H9 (cell line): Measurements from ENCODE around the gene C1QL4. TPM values are rescaled to one million over a fixed set of nuclear protein-coding genes. Genes with fewer than 3 reads are reported as not detected.

Experiments
- DNase-seq: peaks from one replicate; pipeline ENCODE4 v3.0.0-alpha.2; 2017
- H2AFZ ChIP-seq: one replicate; pipeline ENCODE4 v1.6.1; 2013; ENCODE audit warnings: mild to moderate bottlenecking, low read length, control low read depth, moderate library complexity
- H2AK5ac ChIP-seq: 2 replicates; pipeline ENCODE4 v1.6.1; 2013; ENCODE audit warnings: low read length, control low read depth, mixed read lengths; ENCODE audit not compliant: insufficient read length
- H2BK120ac ChIP-seq: one replicate; pipeline ENCODE4 v1.6.1; 2013; ENCODE audit warnings: low read depth, mild to moderate bottlenecking, low read length, control low read depth, inconsistent platforms; ENCODE audit not compliant: poor library complexity, severe bottlenecking
- H2BK12ac ChIP-seq: 2 replicates; pipeline ENCODE4 v1.6.1; 2013; ENCODE audit warnings: low read length, control low read depth, mixed read lengths, low read depth; ENCODE audit not compliant: insufficient read length
- H2BK15ac ChIP-seq: 2 replicates; pipeline ENCODE4 v1.6.1; 2013; ENCODE audit warnings: low read depth, low read length, control low read depth
- H2BK20ac ChIP-seq: one replicate; pipeline ENCODE4 v1.6.1; 2013; ENCODE audit warnings: low read depth, mild to moderate bottlenecking, low read length, control low read depth, inconsistent platforms; ENCODE audit not compliant: poor library complexity, severe bottlenecking
- H2BK5ac ChIP-seq: 2 replicates; pipeline ENCODE4 v1.6.1; 2013; ENCODE audit warnings: low read length, control low read depth, mixed read lengths; ENCODE audit not compliant: insufficient read length
- H3K14ac ChIP-seq: 2 replicates; pipeline ENCODE4 v1.6.1; 2013; ENCODE audit warnings: low read length, control low read depth; ENCODE audit not compliant: insufficient read depth
- H3K18ac ChIP-seq: 2 replicates; pipeline ENCODE4 v1.6.1; 2013; ENCODE audit warnings: low read depth, mild to moderate bottlenecking, mixed read lengths, low read length, control low read depth; ENCODE audit not compliant: insufficient read length
- H3K23ac ChIP-seq: 2 replicates; pipeline ENCODE4 v1.6.1; 2013; ENCODE audit warnings: low read length, control low read depth, mixed read lengths, low read depth; ENCODE audit not compliant: insufficient read length
- H3K23me2 ChIP-seq: 2 replicates; pipeline ENCODE4 v1.6.1; 2013; ENCODE audit warnings: low read depth, mild to moderate bottlenecking, mixed read lengths, low read length, control low read depth; ENCODE audit not compliant: insufficient read length, poor library complexity, severe bottlenecking
- H3K27ac ChIP-seq: 2 replicates; pipeline ENCODE4 v1.5.1; 2013; ENCODE audit warnings: low read length, control low read depth, mixed read lengths, low read depth; ENCODE audit not compliant: insufficient read length
- H3K27me3 ChIP-seq: 2 replicates; pipeline ENCODE4 v1.6.1; 2013; ENCODE audit warnings: low read length, control low read depth, inconsistent platforms; ENCODE audit not compliant: insufficient read depth
- H3K4ac ChIP-seq: 2 replicates; pipeline ENCODE4 v1.6.1; 2013; ENCODE audit warnings: low read depth, mild to moderate bottlenecking, control low read depth, inconsistent platforms, low read length, moderate library complexity
- H3K4me1 ChIP-seq: 2 replicates; pipeline ENCODE4 v1.6.1; 2013; ENCODE audit warnings: low read length, control low read depth, inconsistent platforms; ENCODE audit not compliant: insufficient read depth
- H3K4me2 ChIP-seq: 2 replicates; pipeline ENCODE4 v1.6.1; 2013; ENCODE audit warnings: low read length, control low read depth, mixed read lengths; ENCODE audit not compliant: insufficient read length, insufficient read depth
- H3K56ac ChIP-seq: 2 replicates; pipeline ENCODE4 v1.6.1; 2013; ENCODE audit warnings: low read depth, mild to moderate bottlenecking, mixed read lengths, low read length, control low read depth; ENCODE audit not compliant: insufficient read length
- H3K79me1 ChIP-seq: 2 replicates; pipeline ENCODE4 v1.6.1; 2013; ENCODE audit warnings: low read depth, mild to moderate bottlenecking, moderate library complexity, low read length, control low read depth, inconsistent platforms; ENCODE audit not compliant: insufficient read depth, poor library complexity, severe bottlenecking
- H3K79me2 ChIP-seq: 2 replicates; pipeline ENCODE4 v1.6.1; 2013; ENCODE audit warnings: low read length, control low read depth, inconsistent platforms; ENCODE audit not compliant: insufficient read depth
- H3K9ac ChIP-seq: 2 replicates; pipeline ENCODE4 v1.6.1; 2013; ENCODE audit warnings: low read length, control low read depth, mixed read lengths; ENCODE audit not compliant: insufficient read length; ENCODE audit errors: extremely low read depth
- H3K9me3 ChIP-seq: one replicate; pipeline ENCODE4 v1.6.1; 2013; ENCODE audit warnings: low read depth, low read length, inconsistent platforms; ENCODE audit not compliant: control insufficient read depth
- H3T11ph ChIP-seq: one replicate; pipeline ENCODE4 v1.6.1; 2013; ENCODE audit warnings: mild to moderate bottlenecking, low read length, control low read depth, inconsistent platforms
- H4K20me1 ChIP-seq: one replicate; pipeline ENCODE4 v1.6.1; 2013; ENCODE audit not compliant: control insufficient read depth, insufficient read length, insufficient read depth
- H4K5ac ChIP-seq: 2 replicates; pipeline ENCODE4 v1.6.1; 2013; ENCODE audit warnings: low read depth, mild to moderate bottlenecking, mixed read lengths, low read length, control low read depth; ENCODE audit not compliant: insufficient read length
- H4K8ac ChIP-seq: replicated peaks from 2 replicates; pipeline ENCODE4 v1.6.1; 2013; ENCODE audit warnings: low read length, control low read depth, mixed read lengths, low read depth; ENCODE audit not compliant: insufficient read length
- H4K91ac ChIP-seq: 2 replicates; pipeline ENCODE4 v1.6.1; 2013; ENCODE audit warnings: low read depth, mild to moderate bottlenecking, moderate library complexity, mixed read lengths, low read length, control low read depth; ENCODE audit not compliant: insufficient read length
- H3K27ac Mint-ChIP-seq, 3 experiments: 2 replicates in 2 of 3; 3 replicates in 1 of 3; pipeline ENCODE4 v1.8.0; 2020 to 2021; ENCODE audit warnings: mixed read lengths in 3 of 3, mild to moderate bottlenecking in 1 of 3, moderate library complexity in 1 of 3
- H3K27me3 Mint-ChIP-seq: 2 replicates; pipeline ENCODE4 v1.8.0; 2021; ENCODE audit warnings: low read depth, mild to moderate bottlenecking, moderate library complexity, mixed read lengths
- H3K36me3 Mint-ChIP-seq, 3 experiments: 2 replicates in 2 of 3; 3 replicates in 1 of 3; pipeline ENCODE4 v1.8.0; 2020 to 2021; ENCODE audit warnings: low read depth in 3 of 3, mixed read lengths in 3 of 3; ENCODE audit not compliant: insufficient read depth in 1 of 3
- H3K4me1 Mint-ChIP-seq, 2 experiments: 2 replicates each; pipeline ENCODE4 v1.8.0; 2020; ENCODE audit warnings: mixed read lengths in 2 of 2
- H3K4me3 Mint-ChIP-seq, 2 experiments: 2 replicates in 1 of 2; 3 replicates in 1 of 2; pipeline ENCODE4 v1.8.0; 2020 to 2021; ENCODE audit warnings: mild to moderate bottlenecking in 2 of 2, mixed read lengths in 2 of 2, moderate library complexity in 1 of 2
- H3K9me3 Mint-ChIP-seq, 2 experiments: 2 replicates in 1 of 2; 3 replicates in 1 of 2; pipeline ENCODE4 v1.8.0; 2020; ENCODE audit warnings: mild to moderate bottlenecking in 2 of 2, mixed read lengths in 2 of 2, moderate library complexity in 1 of 2
- WGBS: extraction: QIAGEN DNeasy Blood & Tissue Kit; methylation state at CpG from one replicate; pipeline ENCODE4 v1.1.7; 2013; ENCODE audit warnings: missing lambda C conversion rate, low lambda C conversion rate, mixed read lengths; ENCODE audit not compliant: insufficient read length; ENCODE audit errors: extremely low coverage; 5-methylcytosine and 5-hydroxymethylcytosine counted together
- total RNA-seq: library from RNA; stranded (reverse); gene quantifications from 2 replicates; pipeline ENCODE4 v1.2.1, GENCODE V29; 2021
- TF ChIP-seq, protein P1 (sequence below): fragments of 200-600 bp; sonication (generic); conservative IDR thresholded peaks from 3 replicates; pipeline ENCODE4 v1.8.0; 2021; ENCODE audit warnings: antibody characterized with exemption, mild to moderate bottlenecking

C1QL4 gene
- total RNA-seq, 1 experiment from 2014 or later: 1.9 TPM

DNA sequence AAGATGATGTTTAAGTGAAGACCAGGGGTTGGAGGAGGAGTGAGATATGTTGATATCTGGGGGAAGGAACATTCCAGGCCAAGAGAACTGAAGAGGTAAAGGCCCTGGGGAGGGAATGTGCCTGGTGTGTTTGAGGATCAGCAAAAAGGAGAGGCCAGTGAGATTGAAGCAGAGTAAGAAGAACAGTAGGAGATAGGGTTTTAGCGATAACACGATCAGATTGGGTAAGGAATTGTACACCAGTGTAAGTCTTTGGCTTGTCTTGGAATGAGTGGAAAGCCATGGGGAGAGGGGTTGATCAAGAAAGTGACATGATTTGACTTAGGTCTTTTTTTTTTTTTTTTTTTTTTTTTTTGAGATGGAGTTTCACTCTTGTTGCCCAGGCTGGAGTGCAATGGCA, 9.1 kb downstream of the C1QL4 start:
- TF ChIP-seq, protein P1, sequence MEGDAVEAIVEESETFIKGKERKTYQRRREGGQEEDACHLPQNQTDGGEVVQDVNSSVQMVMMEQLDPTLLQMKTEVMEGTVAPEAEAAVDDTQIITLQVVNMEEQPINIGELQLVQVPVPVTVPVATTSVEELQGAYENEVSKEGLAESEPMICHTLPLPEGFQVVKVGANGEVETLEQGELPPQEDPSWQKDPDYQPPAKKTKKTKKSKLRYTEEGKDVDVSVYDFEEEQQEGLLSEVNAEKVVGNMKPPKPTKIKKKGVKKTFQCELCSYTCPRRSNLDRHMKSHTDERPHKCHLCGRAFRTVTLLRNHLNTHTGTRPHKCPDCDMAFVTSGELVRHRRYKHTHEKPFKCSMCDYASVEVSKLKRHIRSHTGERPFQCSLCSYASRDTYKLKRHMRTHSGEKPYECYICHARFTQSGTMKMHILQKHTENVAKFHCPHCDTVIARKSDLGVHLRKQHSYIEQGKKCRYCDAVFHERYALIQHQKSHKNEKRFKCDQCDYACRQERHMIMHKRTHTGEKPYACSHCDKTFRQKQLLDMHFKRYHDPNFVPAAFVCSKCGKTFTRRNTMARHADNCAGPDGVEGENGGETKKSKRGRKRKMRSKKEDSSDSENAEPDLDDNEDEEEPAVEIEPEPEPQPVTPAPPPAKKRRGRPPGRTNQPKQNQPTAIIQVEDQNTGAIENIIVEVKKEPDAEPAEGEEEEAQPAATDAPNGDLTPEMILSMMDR: no peak

More for the DNA sequence above, 9.1 kb downstream of the C1QL4 start:
- Mint-ChIP-seq H3K27me3 (peaks cover 11% of the 10 kb centered on the region), H3K4me3 (no peak overlapping the region), H3K27ac (no peak overlapping the region), H3K36me3 (peaks cover 19 to 68% (median 57%) of the 10 kb centered on the region in 3 experiments; a peak in 6 of 7 replicates), H3K9me3 (no peaks in the 10 kb centered on the region), H3K4me1 (peaks cover 3 to 15% of the 10 kb centered on the region in 2 experiments; a peak in 2 of 4 replicates)
- H4K91ac ChIP-seq: no peak overlapping the region
- H4K5ac ChIP-seq: no peak overlapping the region
- no peak overlapping the region for H2BK12ac ChIP-seq
- H4K8ac ChIP-seq: no peak overlapping the region
- peaks cover 3% of the 10 kb centered on the region for H3K79me1 ChIP-seq
- no peak overlapping the region for H3K9ac ChIP-seq
- no peak overlapping the region for H3K4ac ChIP-seq
- H3K4me2 ChIP-seq: no peak overlapping the region
- no peaks in the 10 kb centered on the region for H3K4me1 ChIP-seq
- peaks cover 7% of the 10 kb centered on the region for H3K23me2 ChIP-seq
- H3K9me3 ChIP-seq: no peaks in the 10 kb centered on the region
- WGBS: no CpG with 5 or more reads among the region's 2 CpGs
- H2BK5ac ChIP-seq: no peak overlapping the region
- no peak overlapping the region for H3K56ac ChIP-seq
- no peaks in the 10 kb centered on the region for H3K27me3 ChIP-seq
- no peak overlapping the region for H3K18ac ChIP-seq
- no peak overlapping the region for H3T11ph ChIP-seq
- H3K14ac ChIP-seq: no peak overlapping the region
- H4K20me1 ChIP-seq: no peaks in the 10 kb centered on the region
- no peak overlapping the region for H2BK120ac ChIP-seq
- no peak overlapping the region for H2AFZ ChIP-seq
- no peak overlapping the region for H2BK20ac ChIP-seq
- H3K23ac ChIP-seq: no peak overlapping the region
- H2BK15ac ChIP-seq: no peak overlapping the region
- H3K79me2 ChIP-seq: no peaks in the 10 kb centered on the region; the same call in 1 of the 2 replicates
- H3K27ac ChIP-seq: no peak overlapping the region
- no peak overlapping the region for H2AK5ac ChIP-seq
- DNase-seq: no peak
